HepG2 (cell line): ENCODE results near the gene DIP2C. TPM values are rescaled to one million over a fixed set of nuclear protein-coding genes. Genes with fewer than 3 reads are reported as not detected.

Experiments
- BCL6 ChIP-seq: IDR thresholded peaks from 2 replicates; pipeline ENCODE4 v1.6.1; 2016; ENCODE audit warnings: missing genetic modification reagents, missing compliant biosample characterization
- BORCS8-MEF2B ChIP-seq: sonication (generic); formaldehyde crosslinking; IDR thresholded peaks from 2 replicates; pipeline ENCODE4 v1.8.0; 2022; ENCODE audit warnings: mild to moderate bottlenecking, missing genetic modification reagents
- FOXM1 ChIP-seq: sonication (generic); formaldehyde crosslinking; IDR thresholded peaks from 2 replicates; pipeline ENCODE4 v1.5.0; 2020; ENCODE audit warnings: missing genetic modification reagents
- NONO ChIP-seq, 2 experiments: fragments of 450-650 bp in 1 of 2; sonication (generic) in 1 of 2; formaldehyde crosslinking in 1 of 2; IDR thresholded peaks in 1 of 2; conservative IDR thresholded peaks in 1 of 2; 2 replicates each; pipeline versions ENCODE4 v1.6.1 to v1.8.0; 2017 to 2022; ENCODE audit warnings: mild to moderate bottlenecking in 1 of 2, missing genetic modification reagents in 1 of 2, moderate library complexity in 1 of 2
- PHF5A ChIP-seq: IDR thresholded peaks from one replicate; pipeline ENCODE4 v1.6.1; 2018; ENCODE audit warnings: low read depth, missing genetic modification reagents; ENCODE audit not compliant: unreplicated experiment
- REPIN1 ChIP-seq: sonication (generic); formaldehyde crosslinking; IDR thresholded peaks from 2 replicates; pipeline ENCODE4 v1.8.0; 2022; ENCODE audit warnings: missing genetic modification reagents, low read depth, mild to moderate bottlenecking, borderline replicate concordance
- SIX1 ChIP-seq: sonication (generic); formaldehyde crosslinking; IDR thresholded peaks from 2 replicates; pipeline ENCODE4 v1.4.0; 2020; ENCODE audit warnings: missing genetic modification reagents, borderline replicate concordance
- SOX5 ChIP-seq: IDR thresholded peaks from 2 replicates; pipeline ENCODE4 v1.6.1; 2016; ENCODE audit warnings: borderline replicate concordance
- TCF7 ChIP-seq: sonication (generic); IDR thresholded peaks from 2 replicates; pipeline ENCODE4 v1.6.1; 2016; ENCODE audit warnings: antibody characterized with exemption, low read depth
- WIZ ChIP-seq: sonication (generic); formaldehyde crosslinking; IDR thresholded peaks from 2 replicates; pipeline ENCODE4 v1.5.1; 2020; ENCODE audit warnings: mild to moderate bottlenecking, missing genetic modification reagents
- ZBTB4 ChIP-seq: sonication (generic); formaldehyde crosslinking; IDR thresholded peaks from 2 replicates; pipeline ENCODE4 v1.4.0; 2020; ENCODE audit warnings: missing genetic modification reagents, mild to moderate bottlenecking, borderline replicate concordance
- ZNF121 ChIP-seq: sonication (generic); formaldehyde crosslinking; IDR thresholded peaks from 2 replicates; pipeline ENCODE4 v1.5.0; 2020; ENCODE audit warnings: mild to moderate bottlenecking, missing genetic modification reagents
- ZNF232 ChIP-seq: sonication (generic); formaldehyde crosslinking; IDR thresholded peaks from 2 replicates; pipeline ENCODE4 v1.4.0; 2020; ENCODE audit warnings: missing genetic modification reagents, borderline replicate concordance
- ZNF251 ChIP-seq: sonication (generic); formaldehyde crosslinking; IDR thresholded peaks from 2 replicates; pipeline ENCODE4 v1.9.0; 2021; ENCODE audit warnings: mild to moderate bottlenecking, missing genetic modification reagents
- ZNF276 ChIP-seq: sonication (generic); formaldehyde crosslinking; IDR thresholded peaks from 2 replicates; pipeline ENCODE4 v1.4.0; 2020; ENCODE audit warnings: mild to moderate bottlenecking, low read depth, missing genetic modification reagents
- polyA plus RNA-seq, 8 experiments: library from polyadenylated mRNA; depleted of rRNA in 3 of 8; stranded (reverse) in 7 of 8; unstranded in 1 of 8; fragments of >200 nt; fragmentation: Illumina TruSeq in 4 of 8; extraction: Trizol in 4 of 8; gene quantifications; 2 replicates each; pipeline versions ENCODE4 v1.2.1 to v1.2.3, GENCODE V29; 2011 to 2016; ENCODE audit warnings: low read depth in 4 of 8, missing spikeins in 1 of 8, mixed read lengths in 1 of 8; ENCODE audit not compliant: insufficient read depth in 1 of 8
- total RNA-seq, 5 experiments: library from RNA; depleted of rRNA; stranded (reverse); fragments of >200 nt; fragmentation: Illumina TruSeq; extraction: Trizol; gene quantifications; 2 replicates each; pipeline ENCODE4 v1.2.3, GENCODE V29; 2016; ENCODE audit warnings: low read depth in 1 of 5
- TF ChIP-seq, protein P1 (sequence below): sonication (generic); formaldehyde crosslinking; IDR thresholded peaks from 2 replicates; pipeline ENCODE4 v1.4.0; 2020; ENCODE audit warnings: low read depth, mild to moderate bottlenecking, missing genetic modification reagents
- TF ChIP-seq, protein P2 (sequence below): sonication (generic); formaldehyde crosslinking; IDR thresholded peaks from 2 replicates; pipeline ENCODE4 v1.4.0; 2020; ENCODE audit warnings: missing genetic modification reagents
- TF ChIP-seq, protein P3 (sequence below): IDR thresholded peaks from 2 replicates; pipeline ENCODE4 v1.6.1; 2016; ENCODE audit warnings: missing biosample characterization, missing genetic modification reagents, low read depth

DIP2C gene
- total and polyA plus RNA-seq, 2 of the 13 experiments (the other 11 are each of a cell fraction or from before 2014, with no cell fraction given) = 2.2 to 2.7 TPM

- TF ChIP-seq, protein P1, sequence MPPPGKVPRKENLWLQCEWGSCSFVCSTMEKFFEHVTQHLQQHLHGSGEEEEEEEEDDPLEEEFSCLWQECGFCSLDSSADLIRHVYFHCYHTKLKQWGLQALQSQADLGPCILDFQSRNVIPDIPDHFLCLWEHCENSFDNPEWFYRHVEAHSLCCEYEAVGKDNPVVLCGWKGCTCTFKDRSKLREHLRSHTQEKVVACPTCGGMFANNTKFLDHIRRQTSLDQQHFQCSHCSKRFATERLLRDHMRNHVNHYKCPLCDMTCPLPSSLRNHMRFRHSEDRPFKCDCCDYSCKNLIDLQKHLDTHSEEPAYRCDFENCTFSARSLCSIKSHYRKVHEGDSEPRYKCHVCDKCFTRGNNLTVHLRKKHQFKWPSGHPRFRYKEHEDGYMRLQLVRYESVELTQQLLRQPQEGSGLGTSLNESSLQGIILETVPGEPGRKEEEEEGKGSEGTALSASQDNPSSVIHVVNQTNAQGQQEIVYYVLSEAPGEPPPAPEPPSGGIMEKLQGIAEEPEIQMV (CRISPR knock-in tag) = no peak
- TF ChIP-seq NONO (IDR thresholded peaks at IDR 0.05) = no peak
- TF ChIP-seq NONO (CRISPR knock-in tag; conservative IDR thresholded peaks at IDR 0.05) = no peak
- TF ChIP-seq ZNF251 (CRISPR knock-in tag) = no peak
- TF ChIP-seq, protein P2, sequence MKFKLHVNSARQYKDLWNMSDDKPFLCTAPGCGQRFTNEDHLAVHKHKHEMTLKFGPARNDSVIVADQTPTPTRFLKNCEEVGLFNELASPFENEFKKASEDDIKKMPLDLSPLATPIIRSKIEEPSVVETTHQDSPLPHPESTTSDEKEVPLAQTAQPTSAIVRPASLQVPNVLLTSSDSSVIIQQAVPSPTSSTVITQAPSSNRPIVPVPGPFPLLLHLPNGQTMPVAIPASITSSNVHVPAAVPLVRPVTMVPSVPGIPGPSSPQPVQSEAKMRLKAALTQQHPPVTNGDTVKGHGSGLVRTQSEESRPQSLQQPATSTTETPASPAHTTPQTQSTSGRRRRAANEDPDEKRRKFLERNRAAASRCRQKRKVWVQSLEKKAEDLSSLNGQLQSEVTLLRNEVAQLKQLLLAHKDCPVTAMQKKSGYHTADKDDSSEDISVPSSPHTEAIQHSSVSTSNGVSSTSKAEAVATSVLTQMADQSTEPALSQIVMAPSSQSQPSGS = 0 out of 2 replicates have a peak, but pooled peaks have one; percentile 37
- no peak for TF ChIP-seq ZNF121
- TF ChIP-seq SIX1 (CRISPR knock-in tag) = no peak
- no peak for TF ChIP-seq PHF5A (CRISPR knock-in tag)
- TF ChIP-seq FOXM1 (CRISPR knock-in tag) = no peak
- TF ChIP-seq, protein P3, sequence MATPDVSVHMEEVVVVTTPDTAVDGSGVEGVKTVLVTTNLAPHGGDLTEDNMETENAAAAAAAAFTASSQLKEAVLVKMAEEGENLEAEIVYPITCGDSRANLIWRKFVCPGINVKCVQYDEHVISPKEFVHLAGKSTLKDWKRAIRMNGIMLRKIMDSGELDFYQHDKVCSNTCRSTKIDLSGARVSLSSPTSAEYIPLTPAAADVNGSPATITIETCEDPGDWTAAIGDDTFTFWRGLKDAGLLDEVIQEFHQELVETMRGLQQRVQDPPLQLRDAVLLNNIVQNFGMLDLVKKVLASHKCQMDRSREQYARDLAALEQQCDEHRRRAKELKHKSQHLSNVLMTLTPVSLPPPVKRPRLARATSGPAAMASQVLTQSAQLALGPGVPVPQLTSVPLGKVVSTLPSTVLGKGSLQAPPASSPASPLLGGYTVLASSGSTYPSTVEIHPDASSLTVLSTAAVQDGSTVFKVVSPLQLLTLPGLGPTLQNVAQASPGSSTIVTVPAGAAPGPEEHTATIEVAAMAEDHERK (CRISPR knock-in tag) = peak; percentile 77
- peak; percentile 52; the same call in 1 of the 2 replicates for TF ChIP-seq ZNF232
- TF ChIP-seq ZBTB4 (CRISPR knock-in tag) = no peak
- peak; percentile 29 for TF ChIP-seq BCL6 (CRISPR knock-in tag)
- TF ChIP-seq WIZ = 0 out of 2 replicates have a peak, but pooled peaks have one; percentile 18
- 0 out of 2 replicates have a peak, but pooled peaks have one; percentile 51 for TF ChIP-seq REPIN1 (CRISPR knock-in tag)
- peak; percentile 21; the same call in 1 of the 2 replicates for TF ChIP-seq BORCS8-MEF2B (CRISPR knock-in tag)
- TF ChIP-seq SOX5 (CRISPR knock-in tag) = peak; percentile 65; the same call in 1 of the 2 replicates
- 0 out of 2 replicates have a peak, but pooled peaks have one; percentile 76 for TF ChIP-seq ZNF276 (CRISPR knock-in tag)
- TF ChIP-seq TCF7 = peak; percentile 44; the same call in 1 of the 2 replicates
These were observed 39.5 kb downstream of the DIP2C start (continued) for GRCh38 chr10:649798-650440.
